Lower lobe of right lung (tissue), 2 donors: ENCODE results near the gene CPEB2. TPM values are rescaled to one million over a fixed set of nuclear protein-coding genes. Genes with fewer than 3 reads are reported as not detected.

ENCODE experiments used
- ATAC-seq, 2 donors: fragments of 200-7000 bp; cut with Tn5 transposase; one replicate each; pipeline ENCODE4 v1.9.1; 2020 to 2022; ENCODE audit warnings: mild to moderate bottlenecking in 2 of 2, moderate library complexity in 2 of 2
- DNase-seq: peaks from one replicate; pipeline ENCODE4 v3.0.0-alpha.2; 2020
- H3K27ac ChIP-seq: fragments of 200-600 bp; one replicate; pipeline ENCODE4 v1.8.0; 2022
- H3K27me3 ChIP-seq: fragments of 200-600 bp; one replicate; pipeline ENCODE4 v1.8.0; 2022; ENCODE audit warnings: low read depth
- H3K36me3 ChIP-seq: fragments of 200-600 bp; one replicate; pipeline ENCODE4 v1.8.0; 2022; ENCODE audit warnings: mild to moderate bottlenecking
- H3K4me1 ChIP-seq: fragments of 200-600 bp; one replicate; pipeline ENCODE4 v1.8.0; 2022
- H3K4me3 ChIP-seq: fragments of 200-600 bp; one replicate; pipeline ENCODE4 v1.8.0; 2022; ENCODE audit warnings: mild to moderate bottlenecking
- H3K9me3 ChIP-seq: fragments of 200-600 bp; one replicate; pipeline ENCODE4 v1.8.0; 2022
- intact Hi-C: fragments of 100-400 bp; cut with DNase I; formaldehyde crosslinking; loops from one replicate; pipeline ENCODE4 v1.11.0; 2022
- total RNA-seq: library from RNA; stranded (reverse); fragmentation: NEBNext Ultra II Directional; extraction: Animal tissue kit (Norgen Biotek cat#: 25700); gene quantifications from one replicate; pipeline ENCODE4 v1.2.1, GENCODE V29; 2021
- TF ChIP-seq, protein P1 (sequence below): fragments of 200-600 bp; IDR thresholded peaks from one replicate; pipeline ENCODE4 v1.8.0; 2022; ENCODE audit warnings: antibody characterized with exemption, mild to moderate bottlenecking
- donor health status: DM: no; HTN: yes; CAD: no; lungs with severe emphysema.

Gene CPEB2
- total RNA-seq, 1 donor from 2014 or later = 22.5 TPM

GRCh38 chr4:15106399-15106798 is 104.1 kb downstream of the CPEB2 start:
- Histone ChIP-seq H3K4me1 (no peaks in the 10 kb centered on the region), H3K9me3 (no peaks in the 10 kb centered on the region), H3K27ac (no peak overlapping the region), H3K36me3 (no peaks in the 10 kb centered on the region), H3K27me3 (no peaks in the 10 kb centered on the region), H3K4me3 (no peak overlapping the region)
- TF ChIP-seq, protein P1, sequence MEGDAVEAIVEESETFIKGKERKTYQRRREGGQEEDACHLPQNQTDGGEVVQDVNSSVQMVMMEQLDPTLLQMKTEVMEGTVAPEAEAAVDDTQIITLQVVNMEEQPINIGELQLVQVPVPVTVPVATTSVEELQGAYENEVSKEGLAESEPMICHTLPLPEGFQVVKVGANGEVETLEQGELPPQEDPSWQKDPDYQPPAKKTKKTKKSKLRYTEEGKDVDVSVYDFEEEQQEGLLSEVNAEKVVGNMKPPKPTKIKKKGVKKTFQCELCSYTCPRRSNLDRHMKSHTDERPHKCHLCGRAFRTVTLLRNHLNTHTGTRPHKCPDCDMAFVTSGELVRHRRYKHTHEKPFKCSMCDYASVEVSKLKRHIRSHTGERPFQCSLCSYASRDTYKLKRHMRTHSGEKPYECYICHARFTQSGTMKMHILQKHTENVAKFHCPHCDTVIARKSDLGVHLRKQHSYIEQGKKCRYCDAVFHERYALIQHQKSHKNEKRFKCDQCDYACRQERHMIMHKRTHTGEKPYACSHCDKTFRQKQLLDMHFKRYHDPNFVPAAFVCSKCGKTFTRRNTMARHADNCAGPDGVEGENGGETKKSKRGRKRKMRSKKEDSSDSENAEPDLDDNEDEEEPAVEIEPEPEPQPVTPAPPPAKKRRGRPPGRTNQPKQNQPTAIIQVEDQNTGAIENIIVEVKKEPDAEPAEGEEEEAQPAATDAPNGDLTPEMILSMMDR = no peak
- ATAC-seq (no peak), DNase-seq (no peak)
- intact Hi-C loops = no loop called here

- Histone ChIP-seq H3K27me3 (no peaks in the 10 kb centered on the region), H3K4me1 (no peaks in the 10 kb centered on the region), H3K36me3 (no peaks in the 10 kb centered on the region), H3K27ac (no peak overlapping the region), H3K4me3 (no peak overlapping the region), H3K9me3 (no peaks in the 10 kb centered on the region)
- TF ChIP-seq, protein P1 = no peak
- no peak for DNase-seq
- ATAC-seq = no peak
- intact Hi-C loops = no loop called here
Measured at GRCh38 chr4:15109600-15109999, 107.3 kb downstream of the CPEB2 start.

DNA sequence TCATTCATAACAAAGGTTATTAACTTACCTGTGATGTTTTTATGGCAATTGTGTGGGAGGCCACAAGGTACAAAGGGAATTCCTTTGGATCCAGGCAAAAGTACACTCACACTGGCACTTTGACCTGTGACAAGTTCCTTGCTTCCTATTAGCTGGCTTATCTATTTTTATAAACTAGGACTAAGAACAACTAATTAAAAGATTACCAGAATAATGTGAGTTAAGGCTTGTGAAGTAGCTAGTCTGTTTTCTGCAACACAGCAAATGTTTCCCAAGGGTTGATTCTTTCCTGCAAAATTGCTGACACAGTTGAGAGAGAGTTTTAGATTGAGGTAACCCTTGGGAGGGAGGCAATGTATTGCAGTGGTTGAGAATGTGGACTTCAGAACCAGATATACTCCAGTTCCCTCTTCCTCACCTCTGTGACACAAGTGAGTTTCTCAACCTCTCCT is 107.9 kb downstream of the CPEB2 start:
- ATAC-seq (no peak), DNase-seq (no peak)
- Histone ChIP-seq H3K9me3 (no peaks in the 10 kb centered on the region), H3K36me3 (no peaks in the 10 kb centered on the region), H3K27ac (no peak overlapping the region), H3K4me1 (no peaks in the 10 kb centered on the region), H3K4me3 (no peak overlapping the region), H3K27me3 (no peaks in the 10 kb centered on the region)
- TF ChIP-seq, protein P1 = no peak
- intact Hi-C loops = no loop called here

- no peaks in the 10 kb centered on the region for H3K9me3 ChIP-seq
- no peaks in the 10 kb centered on the region for H3K27me3 ChIP-seq
- TF ChIP-seq, protein P1 = no peak
- H3K27ac ChIP-seq = no peak overlapping the region
- no peak overlapping the region for H3K4me3 ChIP-seq
- ATAC-seq (no peak), DNase-seq (no peak)
- no peaks in the 10 kb centered on the region for H3K36me3 ChIP-seq
- no peaks in the 10 kb centered on the region for H3K4me1 ChIP-seq
- intact Hi-C loops = no loop called here
Measured at GRCh38 chr4:15116509-15117079, 114.3 kb downstream of the CPEB2 start.

GRCh38 chr4:15117270-15117946 is 115.1 kb downstream of the CPEB2 start:
- intact Hi-C loops = no loop called here

More at GRCh38 chr4:15117270-15117946, 115.1 kb downstream of the CPEB2 start:
- DNase-seq = no peak
- Histone ChIP-seq H3K4me1 (no peaks in the 10 kb centered on the region), H3K9me3 (no peaks in the 10 kb centered on the region), H3K36me3 (no peaks in the 10 kb centered on the region), H3K27ac (no peak overlapping the region), H3K4me3 (no peak overlapping the region), H3K27me3 (no peaks in the 10 kb centered on the region)
- TF ChIP-seq, protein P1 = no peak
- ATAC-seq = no peak
